Pancreas (tissue), 10 donors: ENCODE results near the gene ADCY5. TPM values are rescaled to one million over a fixed set of nuclear protein-coding genes. Genes with fewer than 3 reads are reported as not detected.

Source experiments
- ATAC-seq, 4 donors: fragments of 200-7000 bp; cut with Tn5 transposase; one replicate each; pipeline versions ENCODE4 v1.8.0 to v1.9.1; 2020; ENCODE audit warnings: mild to moderate bottlenecking in 4 of 4, moderate library complexity in 4 of 4
- DNase-seq, 6 donors: peaks; one replicate each; pipeline ENCODE4 v3.0.0-alpha.2; 2020
- FAIRE-seq: peaks from 2 replicates; lab custom pipeline; 2012; peaks lifted over from hg19 to GRCh38; lab: Jason Lieb, UNC
- H3K27ac ChIP-seq, 4 donors: fragments of 200-600 bp; sonication (generic); 1 replicate in 3 of 4; 2 replicates in 1 of 4; pipeline versions ENCODE4 v1.5.0 to v1.8.0; 2020
- H3K27me3 ChIP-seq, 4 donors: fragments of 200-600 bp; one replicate each; pipeline ENCODE4 v1.8.0; 2021
- H3K36me3 ChIP-seq, 3 donors: fragments of 200-600 bp; sonication (generic) in 1 of 3; one replicate each; pipeline versions ENCODE4 v1.5.0 to v1.8.0; 2020 to 2021
- H3K4me1 ChIP-seq, 3 donors: fragments of 200-600 bp; one replicate each; pipeline ENCODE4 v1.8.0; 2021
- H3K4me3 ChIP-seq, 4 donors: fragments of 200-600 bp; sonication (generic) in 2 of 4; one replicate each; pipeline versions ENCODE4 v1.5.0 to v1.8.0; 2020 to 2021
- H3K9me3 ChIP-seq, 4 donors: fragments of 200-600 bp; one replicate each; pipeline ENCODE4 v1.8.0; 2021
- WGBS, 2 donors: extraction: QIAGEN DNeasy Blood & Tissue Kit; methylation state at CpG; one replicate each; pipeline ENCODE4 v1.1.7; 2013; 5-methylcytosine and 5-hydroxymethylcytosine counted together
- intact Hi-C, 3 donors: fragments of 100-400 bp; cut with DNase I; formaldehyde crosslinking; loops; one replicate each; pipeline versions ENCODE4 v1.11.1 to v1.14.2; 2022
- polyA plus RNA-seq, 2 donors: library from polyadenylated mRNA; stranded (reverse); fragments of 200-250 nt; gene quantifications; one replicate each; pipeline ENCODE4 v1.2.3, GENCODE V29; 2013
- total RNA-seq, 6 donors: library from RNA; stranded (reverse); fragmentation: NEBNext Ultra II Directional in 4 of 6; extraction: Animal tissue kit (Norgen Biotek cat#: 25700) in 4 of 6; gene quantifications; one replicate each; pipeline versions ENCODE4 v1.2.1 to v1.2.4, GENCODE V29; 2021 to 2023
- TF ChIP-seq, protein P1 (sequence below), 4 donors: fragments of 200-600 bp; sonication (generic) in 3 of 4; IDR thresholded peaks; one replicate each; pipeline versions ENCODE4 v1.5.0 to v1.8.0; 2021; ENCODE audit warnings: antibody characterized with exemption in 4 of 4
- donor health status: healthy with polysubstance abuse.
- donor health status: DM: no; HTN: no; CAD: no; lungs with moderate emphysema.
- donor health status: DM: no; HTN: no; CAD: no.
- donor health status: control.
- donor health status: control.
- donor health status: Bipolar disorder and iron deficiency.
- donor health status: DM: yes; HTN: yes; CAD: no.
- donor health status: DM: no; HTN: no; CAD: no.
- donor health status: DM: no; HTN: no; CAD: no.
- donor health status: DM: yes; HTN: yes; CAD: no.

The ADCY5 gene
- total RNA-seq (10 to 100 TPM in 4 of 6 donors, 1 to 10 TPM in 2; 6.0 to 13.4 (median 10.2) TPM), polyA plus RNA-seq (1 to 10 TPM; 9.1 TPM)

GRCh38 chr3:123448536-123449101 is at the start of gene ADCY5:
TSS of gene ADCY5 (minus strand) at chr3:123449090. CDS start at chr3:123448545, 545 bp downstream.
- H3K4me3 ChIP-seq = peak within 1 kb of the TSS; percentile 30 to 72 (median 47)
- TF ChIP-seq, protein P1, sequence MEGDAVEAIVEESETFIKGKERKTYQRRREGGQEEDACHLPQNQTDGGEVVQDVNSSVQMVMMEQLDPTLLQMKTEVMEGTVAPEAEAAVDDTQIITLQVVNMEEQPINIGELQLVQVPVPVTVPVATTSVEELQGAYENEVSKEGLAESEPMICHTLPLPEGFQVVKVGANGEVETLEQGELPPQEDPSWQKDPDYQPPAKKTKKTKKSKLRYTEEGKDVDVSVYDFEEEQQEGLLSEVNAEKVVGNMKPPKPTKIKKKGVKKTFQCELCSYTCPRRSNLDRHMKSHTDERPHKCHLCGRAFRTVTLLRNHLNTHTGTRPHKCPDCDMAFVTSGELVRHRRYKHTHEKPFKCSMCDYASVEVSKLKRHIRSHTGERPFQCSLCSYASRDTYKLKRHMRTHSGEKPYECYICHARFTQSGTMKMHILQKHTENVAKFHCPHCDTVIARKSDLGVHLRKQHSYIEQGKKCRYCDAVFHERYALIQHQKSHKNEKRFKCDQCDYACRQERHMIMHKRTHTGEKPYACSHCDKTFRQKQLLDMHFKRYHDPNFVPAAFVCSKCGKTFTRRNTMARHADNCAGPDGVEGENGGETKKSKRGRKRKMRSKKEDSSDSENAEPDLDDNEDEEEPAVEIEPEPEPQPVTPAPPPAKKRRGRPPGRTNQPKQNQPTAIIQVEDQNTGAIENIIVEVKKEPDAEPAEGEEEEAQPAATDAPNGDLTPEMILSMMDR (IDR thresholded peaks at IDR 0.05) = no peak
- DNase-seq (peak in 4 of 6 donors; percentile 20 to 81 (median 52)), FAIRE-seq (no peak), ATAC-seq (peak; percentile 32 to 53 (median 52))
- H3K36me3 ChIP-seq = no peaks in the 10 kb centered on the region
- intact Hi-C loops = no loop called here
- no peaks in the 10 kb centered on the region for H3K4me1 ChIP-seq
- peak within 1 kb of the TSS; percentile 38 to 69 (median 54) for H3K27ac ChIP-seq
- H3K9me3 ChIP-seq = no peaks in the 10 kb centered on the region
- peaks cover 0 to 6% (median 0%) of the 10 kb centered on the region in 4 donors for H3K27me3 ChIP-seq
- 4% methylated on average over 58 to 67 of the region's 67 CpGs for WGBS, 2 donors

- no peak for FAIRE-seq
- intact Hi-C loops = no loop called here
These were observed 45.0 kb upstream of the ADCY5 start for GRCh38 chr3:123493912-123494311.

DNA sequence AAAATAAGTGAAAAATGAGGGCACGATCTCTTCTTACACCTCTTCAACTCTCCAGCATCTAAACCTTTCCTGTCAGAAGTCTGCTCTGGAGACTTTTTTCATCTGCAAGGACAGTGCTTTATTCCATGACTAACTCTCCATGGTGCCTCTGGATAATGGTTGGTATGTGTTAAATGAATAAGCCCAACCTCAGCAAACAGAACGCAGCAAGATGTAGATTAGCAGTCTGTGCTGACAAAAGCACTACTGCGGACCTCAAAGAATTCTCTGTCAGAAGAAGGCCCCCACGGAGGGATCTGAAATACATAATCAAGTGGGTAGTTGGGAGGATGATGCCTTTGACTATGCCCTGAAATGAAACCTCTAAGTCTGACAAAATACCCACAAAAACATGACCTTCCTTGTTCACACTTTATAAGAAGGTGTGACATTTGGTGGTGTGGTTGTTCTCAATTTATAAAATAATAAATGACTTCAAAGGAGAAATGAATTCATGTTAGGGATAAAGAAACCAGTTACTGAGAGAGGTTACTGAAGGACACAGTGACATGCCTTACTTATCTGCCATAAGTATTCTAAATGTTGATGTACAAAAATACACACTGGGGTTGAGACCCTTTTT is 43.2 kb upstream of the ADCY5 start:
- intact Hi-C loops = no loop called here
- DNase-seq (no peak), ATAC-seq (no peak), FAIRE-seq (no peak)
- Histone ChIP-seq H3K27ac (no peak overlapping the region), H3K4me3 (no peak overlapping the region), H3K4me1 (no peaks in the 10 kb centered on the region), H3K9me3 (no peaks in the 10 kb centered on the region), H3K27me3 (no peaks in the 10 kb centered on the region), H3K36me3 (no peaks in the 10 kb centered on the region)
- TF ChIP-seq, protein P1 (IDR thresholded peaks at IDR 0.05) = no peak
- WGBS, 2 donors = 81 to 84% methylated on average over 4 of the region's 4 CpGs

More at GRCh38 chr3:123493912-123494311, 45.0 kb upstream of the ADCY5 start:
- H3K4me1 ChIP-seq = no peaks in the 10 kb centered on the region
- WGBS, 2 donors = 75 to 77% methylated on average over 4 of the region's 4 CpGs
- H3K4me3 ChIP-seq = no peak overlapping the region
- DNase-seq = no peak
- no peaks in the 10 kb centered on the region for H3K9me3 ChIP-seq
- ATAC-seq = no peak
- TF ChIP-seq, protein P1 (IDR thresholded peaks at IDR 0.05) = no peak
- no peaks in the 10 kb centered on the region for H3K27me3 ChIP-seq
- peaks cover 0 to 4% (median 0%) of the 10 kb centered on the region in 3 donors for H3K36me3 ChIP-seq
- H3K27ac ChIP-seq = no peak overlapping the region

DNA sequence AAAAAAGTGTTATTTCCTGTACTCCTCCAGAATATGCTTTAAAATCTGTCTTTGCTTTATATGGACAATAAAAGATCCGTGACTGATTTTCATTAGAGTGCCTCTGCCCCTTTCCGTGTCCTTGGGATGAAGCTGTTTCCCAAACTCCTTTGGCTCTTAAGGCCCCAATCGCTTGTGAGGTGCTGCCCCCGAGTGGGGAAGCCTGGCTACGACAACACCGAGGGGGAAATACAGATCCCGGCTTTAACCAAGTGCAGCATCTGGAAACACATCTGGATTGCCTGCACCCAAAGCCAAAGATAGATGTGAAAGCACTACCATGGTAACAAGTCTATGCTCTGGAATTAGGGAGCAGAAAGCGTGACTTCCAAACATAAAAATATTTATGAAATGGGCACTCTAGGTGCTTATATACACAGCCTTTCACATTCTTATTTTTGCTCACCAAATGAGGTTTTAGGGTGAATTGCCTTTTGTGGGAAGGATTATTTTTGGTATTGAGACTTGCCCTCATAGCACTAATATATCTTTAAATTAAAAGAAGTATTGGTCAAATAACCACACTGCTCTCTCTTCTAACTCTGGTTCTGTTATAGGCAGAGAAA is 40.6 kb upstream of the ADCY5 start:
- Histone ChIP-seq H3K36me3 (no peaks in the 10 kb centered on the region), H3K4me3 (no peak overlapping the region), H3K27ac (no peak overlapping the region), H3K9me3 (no peaks in the 10 kb centered on the region), H3K27me3 (no peaks in the 10 kb centered on the region), H3K4me1 (no peaks in the 10 kb centered on the region)
- FAIRE-seq (no peak), DNase-seq (peak in 4 of 6 donors; percentile 29 to 83 (median 68)), ATAC-seq (peak; percentile 73 to 95 (median 92))
- intact Hi-C loops = loop anchor here (2.0 to 10.0 kb wide), 3 partner anchors 155 to 162 kb away; no protein-coding TSS in a partner anchor
- TF ChIP-seq, protein P1 (IDR thresholded peaks at IDR 0.05) = peak; percentile 70 to 77 (median 76)
- WGBS, 2 donors = 9% methylated on average over 8 of the region's 8 CpGs
